GM10847 (cell line): ENCODE data around the gene KDM2A.
A peak's percentile ranks its signal among the peaks of the same experiment; 100 is the strongest.

Experiments used
- POLR2A ChIP-seq: IDR thresholded peaks from 2 replicates; pipeline ENCODE4 v1.6.1; 2011; ENCODE audit not compliant: insufficient read length; ENCODE audit errors: extremely low read depth

The KDM2A gene

DNA sequence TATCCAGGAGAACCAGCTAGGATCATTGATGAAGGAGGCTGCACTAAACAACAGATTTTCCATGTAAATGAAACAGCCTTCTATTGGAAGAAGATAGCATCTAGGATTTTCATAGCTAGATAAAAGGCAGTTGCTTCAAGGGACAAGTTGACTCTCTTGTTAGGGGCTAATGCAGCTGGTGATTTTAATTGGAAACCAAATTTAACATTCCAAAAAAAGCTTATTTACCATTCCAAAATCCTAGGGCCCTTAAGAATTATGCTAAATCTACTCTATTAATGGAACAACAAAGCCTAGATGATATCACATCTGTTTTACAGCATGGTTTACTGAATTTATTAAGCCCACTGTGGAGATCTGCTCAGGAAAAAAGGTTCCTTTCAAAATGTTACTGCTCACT is 80.7 kb downstream of the KDM2A start:
- no peak for TF ChIP-seq POLR2A

DNA sequence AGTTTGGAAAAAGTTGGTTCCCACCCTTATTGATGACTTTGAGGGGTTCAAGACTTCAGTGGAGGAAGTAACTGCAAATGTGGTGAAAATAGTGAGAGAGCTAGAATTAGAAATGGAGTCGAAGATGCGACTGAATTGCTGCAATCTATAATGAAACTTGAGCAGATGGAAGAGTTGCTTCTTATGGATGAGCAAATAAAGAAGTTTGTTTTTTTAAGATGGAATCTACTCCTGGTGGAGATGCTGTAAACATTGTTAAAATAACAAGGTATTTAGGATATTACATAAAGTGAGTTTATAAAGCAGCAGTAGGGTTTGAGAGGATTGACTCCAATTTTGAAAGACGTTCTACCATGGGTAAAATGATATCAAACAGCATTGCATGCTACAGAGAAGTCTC is 83.0 kb downstream of the KDM2A start:
- no peak for TF ChIP-seq POLR2A

DNA sequence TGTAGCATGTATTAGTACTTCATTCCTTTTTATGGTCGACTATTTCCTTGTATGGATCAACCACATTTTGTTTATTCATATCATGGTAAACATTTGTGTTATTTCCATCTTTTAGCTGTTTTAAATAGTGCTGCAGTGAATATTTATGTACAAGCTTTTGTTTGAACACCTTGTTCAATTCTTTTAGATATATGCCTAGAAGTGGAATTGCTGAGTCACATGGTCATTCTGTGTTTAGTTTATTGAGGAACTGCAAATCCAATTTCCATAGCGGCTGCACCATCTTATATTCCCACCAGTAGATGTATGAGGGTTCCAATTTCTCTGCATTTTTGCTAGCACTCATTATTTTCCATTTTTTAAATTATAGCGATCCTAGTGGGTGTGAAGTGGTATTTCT is 85.8 kb downstream of the KDM2A start:
- no peak for TF ChIP-seq POLR2A

DNA sequence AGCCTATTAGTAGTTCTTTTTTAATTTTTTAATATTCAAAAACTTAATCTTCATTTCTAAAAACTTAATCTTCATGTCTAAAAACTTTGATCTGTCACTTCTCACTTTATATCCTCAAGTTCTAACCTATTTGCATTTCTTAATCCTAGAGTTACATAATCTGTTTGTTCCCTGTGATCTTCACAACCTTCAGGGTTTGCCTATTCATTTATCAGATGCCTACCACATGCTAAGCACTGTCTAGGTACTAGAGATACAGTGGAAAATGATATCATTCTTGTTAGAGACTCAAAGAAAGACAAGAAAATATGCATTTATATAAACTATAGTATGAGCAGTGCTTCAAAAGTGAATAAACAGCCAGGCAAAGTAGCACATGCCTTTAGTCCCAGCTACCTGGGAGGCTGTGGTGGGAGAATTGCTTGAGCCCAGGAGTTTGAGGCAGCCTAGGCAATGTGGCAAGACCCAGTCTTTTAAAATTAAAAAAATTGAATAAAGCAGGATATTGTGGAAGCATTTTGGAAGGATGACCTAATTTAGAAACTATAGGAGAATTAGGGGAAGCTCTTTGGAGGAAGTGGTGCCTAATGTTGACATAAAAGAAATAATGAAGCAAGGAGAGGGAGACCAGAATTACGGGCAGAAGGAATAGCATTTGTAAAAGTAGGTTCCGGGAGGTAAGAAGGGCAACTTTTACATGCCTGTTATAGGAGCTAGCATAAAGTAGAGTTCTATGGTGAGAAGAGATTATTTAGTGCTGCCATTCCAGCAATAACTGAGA is 92.8 kb downstream of the KDM2A start:
- no peak for TF ChIP-seq POLR2A

DNA sequence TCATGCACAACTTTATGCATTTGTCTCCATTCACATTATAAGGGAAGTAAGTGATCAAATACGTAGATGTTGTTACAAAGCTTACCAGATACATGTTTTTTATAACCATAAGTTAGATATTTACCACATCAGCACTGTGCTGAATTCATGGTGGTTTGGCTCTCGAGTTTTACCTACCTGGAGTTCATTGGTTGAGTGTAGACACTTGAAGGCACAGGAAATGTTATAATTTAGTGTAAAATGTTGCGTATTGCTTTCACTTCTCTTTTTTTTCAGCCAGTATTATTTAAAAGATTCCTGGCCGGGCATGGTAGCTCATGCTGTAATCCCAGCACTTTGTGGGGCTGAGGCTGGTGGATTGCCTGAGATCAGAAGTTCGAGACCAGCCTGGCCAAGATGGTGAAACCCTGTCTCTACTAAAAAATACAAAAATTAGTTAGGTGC is 94.1 kb downstream of the KDM2A start:
- TF ChIP-seq POLR2A, result no peak

DNA sequence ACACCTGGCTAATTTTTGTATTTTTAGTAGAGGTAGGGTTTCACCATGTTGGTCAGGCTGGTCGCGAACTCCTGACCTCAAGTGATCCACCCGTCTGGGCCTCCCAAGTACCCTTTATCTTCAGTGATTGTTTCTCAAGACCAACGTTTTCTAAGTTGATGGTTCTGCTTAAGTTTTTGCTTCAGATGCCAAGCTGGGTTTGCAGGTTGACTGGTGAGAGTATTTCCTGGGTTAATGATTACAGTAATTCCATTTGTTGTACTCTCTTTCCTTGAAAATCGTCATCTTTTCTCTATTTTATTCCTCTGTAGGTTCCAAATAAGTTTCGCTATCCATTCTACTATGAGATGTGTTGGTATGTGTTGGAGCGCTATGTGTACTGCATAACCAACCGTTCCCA is 108.7 kb downstream of the KDM2A start:
- no peak for TF ChIP-seq POLR2A

DNA sequence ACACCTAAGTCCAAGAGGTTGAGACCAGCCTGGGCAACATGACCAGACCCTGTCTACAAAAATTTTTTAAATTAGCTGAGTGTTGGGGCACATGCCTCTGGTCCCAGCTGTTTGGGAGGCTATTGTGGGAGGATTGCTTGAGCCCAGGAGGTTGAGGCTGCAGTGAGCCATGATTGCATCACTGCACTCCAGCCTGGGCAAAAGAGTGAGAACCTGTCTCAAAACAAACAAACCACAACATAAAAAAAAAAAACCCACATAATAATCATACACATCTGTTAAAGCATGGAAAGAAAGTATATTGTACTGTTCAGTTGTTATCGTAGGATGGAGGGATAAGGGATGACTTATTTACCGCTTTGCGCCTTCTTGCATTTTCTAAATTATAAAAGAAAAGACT is 111.3 kb downstream of the KDM2A start:
- no peak for TF ChIP-seq POLR2A

DNA sequence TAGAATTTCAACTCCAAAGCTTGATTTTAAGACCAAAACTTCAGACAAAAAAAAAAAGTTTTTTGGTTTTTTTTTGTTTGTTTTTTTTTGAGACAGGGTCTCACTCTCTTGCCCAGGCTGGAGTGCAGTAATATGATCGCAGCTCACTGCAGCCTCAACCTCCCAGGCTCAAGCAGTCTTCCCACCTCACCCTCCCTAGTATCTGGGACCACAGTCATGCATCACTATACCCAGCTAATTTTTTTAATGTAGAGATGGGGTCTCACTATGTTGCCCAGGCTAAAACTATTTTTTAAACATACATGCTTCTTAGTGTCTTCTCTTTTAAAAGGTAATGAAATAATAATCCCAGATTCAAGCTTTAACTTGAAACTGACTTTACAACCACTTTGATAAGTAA is 111.8 kb downstream of the KDM2A start:
- no peak for TF ChIP-seq POLR2A

DNA sequence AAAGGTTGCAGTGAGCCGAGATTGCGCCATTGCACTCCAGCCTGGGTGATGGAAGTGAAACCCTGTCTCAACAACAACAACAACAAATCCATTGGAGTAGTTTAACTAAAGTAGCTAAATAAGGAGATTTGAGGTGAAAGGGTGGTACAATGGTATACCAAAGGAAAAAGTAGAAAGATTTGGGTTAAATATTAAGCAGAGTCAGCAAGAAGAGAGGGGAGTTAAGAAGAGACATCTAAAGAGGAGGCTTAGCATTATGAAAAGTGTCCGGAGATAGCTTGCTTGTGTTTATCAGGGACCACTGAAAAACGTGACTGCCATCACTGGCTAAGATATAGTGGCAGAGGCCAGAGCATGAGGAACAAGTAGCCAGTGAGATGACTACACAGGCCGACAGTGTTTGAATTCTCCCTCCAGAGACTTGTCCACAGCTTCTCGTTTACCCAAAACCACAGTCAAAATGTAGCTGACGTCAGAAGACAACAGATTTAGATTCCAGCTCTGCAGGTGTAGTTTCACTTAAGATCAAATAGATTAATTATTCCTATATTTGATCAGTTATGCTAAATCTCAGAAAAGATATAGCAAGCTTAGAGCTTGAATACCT is 114.6 kb downstream of the KDM2A start:
- TF ChIP-seq POLR2A, result no peak

DNA sequence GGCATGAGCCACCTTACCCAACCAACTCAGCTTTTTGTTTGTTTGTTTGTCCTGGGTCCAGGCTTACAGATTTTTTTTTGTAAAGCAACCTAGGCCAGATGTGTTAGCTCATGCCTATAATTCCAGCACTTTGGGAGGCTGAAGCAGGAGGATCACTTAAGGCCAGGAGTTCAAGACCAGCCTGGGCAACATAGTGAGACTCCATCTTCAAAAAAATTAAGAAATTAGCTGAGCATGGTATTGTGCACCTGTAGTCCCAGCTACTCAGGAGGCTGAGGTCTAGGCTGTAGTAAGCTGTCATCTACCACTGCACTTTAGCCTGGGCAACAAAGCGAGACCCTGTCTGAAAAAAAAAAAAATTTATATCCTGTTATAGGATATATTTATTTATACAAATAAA is 118.5 kb downstream of the KDM2A start:
- TF ChIP-seq POLR2A, result no peak

DNA sequence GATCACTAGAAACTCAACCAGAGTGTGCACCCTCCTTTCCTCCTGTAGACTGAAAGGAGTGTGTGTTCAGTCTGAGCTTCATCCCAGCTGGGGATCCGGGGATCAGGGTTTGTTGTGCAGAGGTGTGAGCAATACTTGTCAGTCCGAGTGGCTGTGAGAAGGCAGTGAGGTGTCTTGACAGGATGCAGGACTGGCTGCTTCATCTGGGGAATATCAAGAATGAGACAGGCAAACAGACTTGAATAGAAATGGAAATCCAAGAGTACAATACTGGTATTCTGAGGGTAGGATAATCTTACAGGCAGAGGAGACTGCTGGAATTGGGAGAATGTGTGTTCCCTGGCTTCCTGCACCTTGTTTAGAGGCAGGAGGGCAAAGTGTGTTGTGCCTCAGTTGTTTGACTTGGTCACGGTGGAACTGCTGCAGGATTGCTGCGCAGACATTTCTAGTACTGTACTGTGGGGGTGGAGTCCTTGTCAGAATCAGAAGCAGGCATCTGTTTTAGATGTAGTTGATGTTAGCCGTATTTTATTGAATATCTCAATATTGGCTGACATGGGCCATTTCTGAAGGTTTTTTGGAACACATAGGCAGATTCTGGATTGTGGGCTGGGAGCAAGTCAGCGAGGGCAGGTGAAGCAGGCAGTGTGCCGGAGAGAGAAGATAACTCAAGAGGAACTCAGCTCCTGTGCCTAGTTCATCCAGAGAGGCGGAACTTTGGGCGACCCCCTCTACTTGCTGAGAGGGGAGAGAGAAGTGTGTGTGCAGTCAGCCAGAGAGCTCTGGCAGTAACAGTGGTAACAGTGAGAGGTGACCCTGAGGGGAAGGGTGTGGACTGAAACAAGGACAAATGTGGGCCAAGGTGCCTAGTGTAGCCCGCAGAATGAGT is 120.1 kb downstream of the KDM2A start:
- no peak for TF ChIP-seq POLR2A

DNA sequence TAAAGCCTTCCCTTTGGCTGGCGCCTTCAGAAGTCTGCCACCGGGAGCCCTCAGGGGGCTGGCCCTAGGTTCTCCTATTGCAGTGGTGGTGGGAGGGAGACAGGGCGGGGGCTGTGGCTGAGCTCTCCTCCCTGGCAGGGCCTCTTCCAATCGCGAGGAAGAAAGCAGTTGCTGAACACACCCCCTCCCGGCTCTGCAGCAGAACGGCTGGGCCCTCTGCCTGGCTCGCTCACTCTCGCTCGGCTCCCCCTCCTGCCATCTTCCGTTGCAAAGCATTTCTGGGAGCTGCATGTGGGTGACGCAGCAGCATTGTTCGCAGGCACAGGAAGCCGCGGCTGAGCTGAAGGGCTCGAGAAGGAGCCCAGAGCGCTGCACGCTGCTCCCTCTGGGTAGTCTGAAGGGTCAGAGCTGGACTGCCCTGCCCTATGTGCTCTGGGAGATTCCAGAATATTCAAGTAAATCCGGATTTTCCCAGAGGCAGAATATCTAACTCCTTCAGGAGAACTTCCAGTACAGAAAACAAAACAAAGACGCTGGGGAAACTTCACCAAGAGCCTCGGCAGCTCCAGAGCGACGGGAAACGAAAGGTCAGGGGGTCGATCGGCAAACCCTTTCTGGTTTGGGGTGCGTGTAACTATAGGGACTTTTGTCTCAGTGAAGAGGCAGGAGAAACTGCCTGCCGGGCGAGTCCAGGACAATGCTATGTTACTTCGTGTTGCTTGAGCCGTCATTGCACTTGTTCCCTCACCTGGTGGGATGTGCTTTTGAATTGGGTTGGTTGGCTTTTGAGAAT is 120.9 kb downstream of the KDM2A start:
- TF ChIP-seq POLR2A, result peak; percentile 96

DNA sequence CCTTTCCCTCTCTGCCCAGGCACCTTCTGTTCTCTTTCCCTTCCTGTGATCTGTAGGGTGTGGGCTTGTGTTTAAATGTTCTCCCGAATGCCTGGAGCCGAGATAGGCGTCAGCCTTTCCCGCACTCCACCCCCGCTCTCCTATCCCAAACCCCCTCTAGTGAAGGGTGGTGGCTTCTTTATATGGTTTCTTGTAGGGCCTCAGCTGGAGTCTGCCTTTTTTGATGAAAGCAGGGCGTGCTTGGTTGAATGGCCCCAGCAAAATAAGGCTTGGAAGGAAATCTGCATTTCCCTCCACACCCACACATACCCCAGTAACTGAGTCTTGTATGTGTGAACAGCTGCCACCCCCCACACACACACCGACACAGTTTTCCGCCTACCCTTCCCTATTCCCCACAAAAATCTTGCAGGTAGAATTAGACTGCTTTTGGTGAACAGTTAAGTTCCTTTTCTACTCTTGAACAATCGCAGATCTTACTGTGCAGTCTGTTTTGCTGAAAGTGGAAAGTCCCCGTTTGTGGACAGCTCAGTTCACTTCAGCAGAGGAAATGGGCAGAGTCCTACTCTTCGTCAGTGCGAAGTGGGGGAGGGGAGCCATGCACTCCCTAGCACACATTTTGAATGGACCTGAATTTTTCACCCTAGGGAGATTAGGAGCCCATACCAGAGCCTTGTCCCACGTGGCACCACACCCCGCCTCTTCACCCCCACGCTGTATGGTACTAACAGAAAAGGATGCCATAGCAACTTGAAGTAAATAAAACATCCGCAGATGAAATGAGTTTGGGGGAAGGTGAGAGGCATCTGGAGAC is 121.7 kb downstream of the KDM2A start:
- TF ChIP-seq POLR2A, result no peak

DNA sequence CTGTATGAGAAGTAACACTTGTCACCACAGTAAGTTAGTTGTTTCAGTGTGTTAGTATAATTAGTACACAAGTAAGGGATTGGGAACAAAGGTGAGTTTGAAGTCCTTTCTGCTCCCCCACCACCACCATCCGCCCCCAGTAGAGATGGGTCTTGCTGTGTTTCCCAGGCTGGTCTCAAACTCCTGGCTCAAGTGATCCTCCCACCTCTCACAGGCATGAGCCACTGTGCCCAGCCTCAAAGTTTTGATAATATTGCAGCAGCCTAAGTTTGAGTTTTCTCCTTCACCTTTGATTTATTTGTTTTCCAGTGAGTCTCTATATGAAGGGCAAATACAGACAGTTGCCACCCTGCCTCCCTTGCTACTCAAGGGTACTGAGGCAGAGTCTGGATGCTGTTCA is 123.5 kb downstream of the KDM2A start:
- no peak for TF ChIP-seq POLR2A
